ENCODE results near the gene ARID4A. TPM values are rescaled to one million over a fixed set of nuclear protein-coding genes. Genes with fewer than 3 reads are reported as not detected.
A peak's percentile ranks its signal among the peaks of the same experiment; 100 is the strongest.
"Not testable (repeated sequence)": the region's sequence is repeated elsewhere in the genome, so short reads cannot be mapped to it uniquely, and the experiment has no call there.

ARID4A gene, protein sequence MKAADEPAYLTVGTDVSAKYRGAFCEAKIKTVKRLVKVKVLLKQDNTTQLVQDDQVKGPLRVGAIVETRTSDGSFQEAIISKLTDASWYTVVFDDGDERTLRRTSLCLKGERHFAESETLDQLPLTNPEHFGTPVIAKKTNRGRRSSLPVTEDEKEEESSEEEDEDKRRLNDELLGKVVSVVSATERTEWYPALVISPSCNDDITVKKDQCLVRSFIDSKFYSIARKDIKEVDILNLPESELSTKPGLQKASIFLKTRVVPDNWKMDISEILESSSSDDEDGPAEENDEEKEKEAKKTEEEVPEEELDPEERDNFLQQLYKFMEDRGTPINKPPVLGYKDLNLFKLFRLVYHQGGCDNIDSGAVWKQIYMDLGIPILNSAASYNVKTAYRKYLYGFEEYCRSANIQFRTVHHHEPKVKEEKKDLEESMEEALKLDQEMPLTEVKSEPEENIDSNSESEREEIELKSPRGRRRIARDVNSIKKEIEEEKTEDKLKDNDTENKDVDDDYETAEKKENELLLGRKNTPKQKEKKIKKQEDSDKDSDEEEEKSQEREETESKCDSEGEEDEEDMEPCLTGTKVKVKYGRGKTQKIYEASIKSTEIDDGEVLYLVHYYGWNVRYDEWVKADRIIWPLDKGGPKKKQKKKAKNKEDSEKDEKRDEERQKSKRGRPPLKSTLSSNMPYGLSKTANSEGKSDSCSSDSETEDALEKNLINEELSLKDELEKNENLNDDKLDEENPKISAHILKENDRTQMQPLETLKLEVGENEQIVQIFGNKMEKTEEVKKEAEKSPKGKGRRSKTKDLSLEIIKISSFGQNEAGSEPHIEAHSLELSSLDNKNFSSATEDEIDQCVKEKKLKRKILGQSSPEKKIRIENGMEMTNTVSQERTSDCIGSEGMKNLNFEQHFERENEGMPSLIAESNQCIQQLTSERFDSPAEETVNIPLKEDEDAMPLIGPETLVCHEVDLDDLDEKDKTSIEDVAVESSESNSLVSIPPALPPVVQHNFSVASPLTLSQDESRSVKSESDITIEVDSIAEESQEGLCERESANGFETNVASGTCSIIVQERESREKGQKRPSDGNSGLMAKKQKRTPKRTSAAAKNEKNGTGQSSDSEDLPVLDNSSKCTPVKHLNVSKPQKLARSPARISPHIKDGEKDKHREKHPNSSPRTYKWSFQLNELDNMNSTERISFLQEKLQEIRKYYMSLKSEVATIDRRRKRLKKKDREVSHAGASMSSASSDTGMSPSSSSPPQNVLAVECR
- polyA plus RNA-seq (ENCODE audit: insufficient read length in 4 of 4), result 10 to 100 TPM; 24.7 to 35.9 (median 30.9) TPM

DNA sequence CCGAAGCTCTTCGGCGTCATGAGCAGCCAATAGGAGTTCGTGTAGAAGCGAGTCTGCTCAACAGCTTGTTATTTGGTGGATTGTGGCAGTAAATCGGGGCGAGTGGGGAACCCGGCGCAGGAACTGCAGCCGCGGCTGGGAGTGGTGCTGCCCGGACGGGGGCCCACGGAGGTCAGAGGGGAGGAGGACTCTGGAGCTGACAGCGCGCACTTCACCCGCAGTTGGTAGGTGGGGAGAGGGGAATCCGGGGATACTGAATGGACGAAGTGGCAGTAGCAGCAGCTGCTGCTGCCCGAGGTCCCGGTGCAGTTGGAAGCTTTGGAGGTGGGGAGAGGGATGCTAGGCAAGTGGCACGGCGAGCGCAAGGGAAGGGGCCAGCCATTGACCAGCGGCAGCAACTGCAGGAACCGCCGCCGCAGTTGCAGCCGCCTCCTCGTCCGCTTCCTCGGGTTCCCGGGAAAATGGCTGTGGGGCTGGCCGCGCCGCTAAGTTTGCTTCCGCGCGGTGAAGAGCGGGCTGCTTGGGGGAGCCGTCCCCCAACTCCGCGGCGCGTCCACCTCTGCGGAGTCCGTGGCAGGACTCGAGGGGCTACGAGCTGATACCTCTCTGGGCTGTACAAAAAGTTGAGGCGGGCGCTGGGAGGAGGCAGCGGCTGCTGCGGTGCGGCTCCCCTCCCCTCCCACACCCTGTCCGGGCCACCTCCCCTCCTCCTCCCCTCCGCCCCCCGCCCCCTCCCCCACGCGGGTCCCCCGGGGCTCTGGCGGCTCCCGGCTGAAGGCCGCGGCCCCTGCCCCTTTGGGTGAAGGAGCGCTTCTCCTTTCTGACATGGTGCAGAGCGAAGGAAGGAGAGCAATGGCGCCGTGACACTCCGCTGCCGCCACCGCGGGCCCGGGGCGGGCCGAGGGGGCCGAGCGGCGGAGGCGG, at the start of gene ARID4A:
TSS of gene ARID4A (plus strand) at position 79 of the 924 bp plus-strand sequence. CDS start 1,300 bp downstream, outside the sequence.
- DNase-seq (ENCODE audit: low read depth in 4 of 4, low spot score in 3 of 4), result peak in 3 of 4 donors; percentile 5 to 53 (median 36)

DNA sequence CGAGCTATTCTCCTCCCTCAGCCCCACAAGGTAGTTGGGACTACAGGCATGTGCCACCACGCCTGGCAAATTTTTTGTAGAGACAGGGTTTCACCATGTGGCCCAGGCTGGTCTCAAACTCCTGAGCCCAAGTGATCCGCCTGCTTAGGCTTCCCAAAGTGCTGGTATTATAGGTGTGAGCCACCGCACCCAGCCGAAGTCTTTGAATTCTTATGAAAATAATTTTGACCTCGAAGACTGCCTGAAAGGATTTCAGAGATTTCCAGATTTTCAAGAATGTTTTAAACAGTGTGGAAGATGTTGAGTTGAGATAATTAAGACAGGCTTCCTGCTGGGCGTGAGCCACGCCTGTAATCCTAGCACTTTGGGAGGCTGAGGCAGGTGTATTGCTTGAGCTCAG, 48.7 kb upstream of the ARID4A start:
- no peak for DNase-seq (ENCODE audit: low read depth in 4 of 4, low spot score in 3 of 4)

- DNase-seq (ENCODE audit: low read depth in 4 of 4, low spot score in 3 of 4), result no peak
These were observed 40.2 kb upstream of the ARID4A start for GRCh38 chr14:58258156-58258555.

GRCh38 chr14:58262005-58262404, 36.4 kb upstream of the ARID4A start:
- DNase-seq (ENCODE audit: low read depth in 4 of 4, low spot score in 3 of 4), result not testable (repeated sequence)

- peak in 1 of 4 donors; percentile 36 for DNase-seq (ENCODE audit: low read depth in 4 of 4, low spot score in 3 of 4)
These were observed 33.0 kb upstream of the ARID4A start for GRCh38 chr14:58265401-58265800.

GRCh38 chr14:58270628-58271027, 27.7 kb upstream of the ARID4A start:
- no peak for DNase-seq (ENCODE audit: low read depth in 4 of 4, low spot score in 3 of 4)

GRCh38 chr14:58272588-58273372, 25.6 kb upstream of the ARID4A start:
- DNase-seq (ENCODE audit: low read depth in 4 of 4, low spot score in 3 of 4), result no peak

- DNase-seq (ENCODE audit: low read depth in 4 of 4, low spot score in 3 of 4), result no peak
These were observed 23.5 kb upstream of the ARID4A start for GRCh38 chr14:58274881-58275280.

- DNase-seq (ENCODE audit: low read depth in 4 of 4, low spot score in 3 of 4), result no peak
These were observed 22.7 kb upstream of the ARID4A start for GRCh38 chr14:58275527-58276190.

- no peak for DNase-seq (ENCODE audit: low read depth in 4 of 4, low spot score in 3 of 4)
These were observed 22.1 kb upstream of the ARID4A start for GRCh38 chr14:58276208-58276607.

DNA sequence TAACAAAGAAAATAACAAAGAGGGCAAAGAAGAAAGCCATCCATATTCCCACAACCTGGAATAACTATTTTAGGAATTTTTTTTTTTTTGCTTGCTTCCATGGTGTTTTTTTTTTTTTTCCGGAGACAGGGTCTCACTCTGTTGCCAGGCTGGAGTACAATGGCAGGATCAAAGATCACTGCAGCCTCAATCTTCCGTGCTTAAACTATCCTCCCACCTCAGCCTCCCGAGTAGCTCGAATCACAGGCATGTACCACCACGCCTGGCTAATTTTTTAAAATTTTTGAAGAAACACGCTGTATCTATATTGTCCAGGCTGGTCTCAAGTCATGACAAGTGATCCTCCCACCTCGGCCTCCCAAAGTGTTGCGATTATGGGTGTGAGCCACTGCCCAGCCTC, 20.2 kb upstream of the ARID4A start:
- DNase-seq (ENCODE audit: low read depth in 4 of 4, low spot score in 3 of 4), result no peak

GRCh38 chr14:58280954-58281787, 17.2 kb upstream of the ARID4A start:
- DNase-seq (ENCODE audit: low read depth in 4 of 4, low spot score in 3 of 4), result peak in 2 of 4 donors; percentile 22 to 27

- no peak for DNase-seq (ENCODE audit: low read depth in 4 of 4, low spot score in 3 of 4)
These were observed 16.4 kb upstream of the ARID4A start for GRCh38 chr14:58281969-58282368.

DNA sequence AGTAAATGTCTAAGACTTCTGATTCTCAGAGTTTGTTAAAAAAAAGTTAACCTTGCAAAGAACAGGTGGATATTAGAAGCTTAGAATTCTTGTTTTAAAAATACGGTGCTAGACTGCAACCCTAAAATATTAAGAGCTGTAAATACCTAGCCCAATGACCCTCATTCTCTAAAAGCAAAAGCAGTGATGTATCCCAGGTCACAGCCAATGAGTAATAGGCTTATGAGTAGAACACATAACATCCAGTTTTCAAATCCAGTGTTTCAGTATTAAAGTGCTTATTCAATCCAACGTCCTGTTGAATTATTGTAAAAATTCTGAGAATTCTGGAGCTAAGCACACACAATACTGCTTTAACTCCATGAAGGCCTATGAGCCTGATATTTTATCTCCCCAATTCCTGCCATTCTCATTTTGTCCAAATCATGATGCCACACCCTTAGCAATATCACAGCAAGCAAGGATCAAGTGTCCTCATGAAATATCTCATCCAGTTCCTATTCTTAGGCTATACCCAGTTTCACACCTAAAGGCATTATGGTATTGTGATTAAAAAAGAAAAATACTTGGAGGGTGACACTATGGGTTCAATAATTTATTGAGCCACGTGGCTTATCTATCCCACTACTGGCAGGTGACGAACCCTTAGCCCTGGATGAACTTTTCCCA, 15.3 kb upstream of the ARID4A start:
- no peak for DNase-seq (ENCODE audit: low read depth in 4 of 4, low spot score in 3 of 4)

- no peak for DNase-seq (ENCODE audit: low read depth in 4 of 4, low spot score in 3 of 4)
These were observed 14.6 kb upstream of the ARID4A start for GRCh38 chr14:58283730-58284129.

GRCh38 chr14:58285132-58285531, 13.2 kb upstream of the ARID4A start:
- no peak for DNase-seq (ENCODE audit: low read depth in 4 of 4, low spot score in 3 of 4)

- no peak for DNase-seq (ENCODE audit: low read depth in 4 of 4, low spot score in 3 of 4)
These were observed 10.7 kb upstream of the ARID4A start for GRCh38 chr14:58287607-58288042.

All from right renal pelvis (tissue), 4 donors.